ENCODE results near the gene TEX261.
"Not testable (repeated sequence)": the region's sequence is repeated elsewhere in the genome, so short reads cannot be mapped to it uniquely, and the experiment has no call there.

TEX261 gene

GRCh38 chr2:70999931-71000330 lies 5.3 kb upstream of the TEX261 start:
- not testable (repeated sequence) for DNase-seq

- no peak for DNase-seq
Measured at GRCh38 chr2:70999362-70999761, 4.7 kb upstream of the TEX261 start.

DNA sequence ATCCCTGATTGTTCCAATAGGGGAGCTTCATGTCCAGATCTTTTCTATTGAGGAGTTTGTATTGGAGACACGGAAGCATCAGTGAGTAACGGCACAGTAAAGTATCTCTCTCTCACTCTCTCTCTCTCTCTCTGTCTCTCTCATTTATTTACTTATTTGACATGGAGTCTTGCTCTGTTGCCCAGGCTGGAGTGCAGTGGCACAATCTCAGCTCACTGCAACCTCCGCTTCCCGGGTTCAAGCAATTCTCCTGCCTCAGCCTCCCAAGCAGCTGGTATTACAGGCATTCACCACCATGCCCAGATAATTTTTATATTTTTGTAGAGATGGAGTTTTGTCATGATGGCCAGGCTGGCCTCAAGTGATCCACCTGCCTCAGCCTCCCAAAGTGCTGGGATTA lies 4.2 kb upstream of the TEX261 start:
- DNase-seq, result not testable (repeated sequence)

DNA sequence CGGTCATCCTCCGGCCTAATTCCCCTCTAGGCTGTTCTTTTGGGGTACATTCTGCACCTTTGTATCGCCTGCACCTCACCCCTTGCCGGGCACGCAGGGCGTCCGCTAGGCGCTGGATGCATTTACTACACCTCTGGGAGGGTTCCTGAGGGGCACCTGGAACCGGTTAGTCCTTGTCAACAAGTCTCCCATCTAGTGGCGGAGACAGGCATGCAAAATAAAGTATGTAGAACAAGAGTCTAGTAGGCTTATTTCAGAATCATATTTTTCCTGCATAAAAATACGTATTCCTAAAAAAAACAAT lies 705 bp upstream of the TEX261 start:
- peak; percentile 53 for DNase-seq

GRCh38 chr2:70994009-70994698 lies 519 bp downstream of the TEX261 start:
- DNase-seq, result peak; percentile 67

DNA sequence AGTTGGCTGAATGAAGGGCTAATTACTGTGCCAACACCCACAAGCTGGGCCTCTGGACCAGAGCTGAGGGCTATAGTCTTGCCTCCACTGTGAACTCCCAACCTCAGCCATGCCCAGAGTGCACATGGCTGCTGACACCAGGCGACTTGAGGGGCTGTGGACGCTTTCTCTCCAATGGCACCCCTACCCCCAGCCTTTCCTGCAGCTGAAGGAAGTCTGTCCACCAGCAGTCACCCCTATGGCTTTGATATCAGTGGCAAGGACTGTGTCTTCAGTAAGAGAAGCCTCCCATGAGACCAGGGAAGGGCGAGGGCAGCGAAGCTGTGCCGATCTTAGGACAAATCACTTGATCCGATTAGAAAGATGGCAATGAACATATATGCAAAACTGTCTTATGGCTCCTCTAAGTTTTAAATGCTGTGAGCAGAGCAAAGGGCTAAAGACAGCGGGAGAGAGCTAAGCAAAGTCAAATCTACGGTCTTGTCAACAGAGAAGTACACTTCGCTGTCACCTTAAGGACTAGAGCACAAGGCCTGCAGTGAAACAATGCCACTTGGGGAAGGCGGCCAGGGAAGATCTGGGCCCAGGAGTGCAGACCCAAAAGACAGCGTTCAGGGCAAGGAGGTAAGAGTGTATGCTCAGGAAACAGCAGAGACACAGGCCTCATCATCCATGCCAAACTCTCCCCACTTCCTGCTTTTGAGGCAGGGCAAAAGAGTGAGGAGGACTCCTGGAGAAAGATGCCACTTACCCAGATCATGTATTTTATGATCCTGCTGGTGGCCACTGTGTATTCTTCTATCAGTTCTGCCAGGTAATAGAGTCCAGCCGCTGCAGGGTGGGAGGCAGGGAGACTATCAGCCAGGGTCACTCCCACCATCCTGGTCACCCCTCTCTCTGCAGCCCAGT lies 1.5 kb downstream of the TEX261 start:
- DNase-seq, result no peak

GRCh38 chr2:70991742-70992141 lies 2.9 kb downstream of the TEX261 start:
- DNase-seq, result no peak

DNA sequence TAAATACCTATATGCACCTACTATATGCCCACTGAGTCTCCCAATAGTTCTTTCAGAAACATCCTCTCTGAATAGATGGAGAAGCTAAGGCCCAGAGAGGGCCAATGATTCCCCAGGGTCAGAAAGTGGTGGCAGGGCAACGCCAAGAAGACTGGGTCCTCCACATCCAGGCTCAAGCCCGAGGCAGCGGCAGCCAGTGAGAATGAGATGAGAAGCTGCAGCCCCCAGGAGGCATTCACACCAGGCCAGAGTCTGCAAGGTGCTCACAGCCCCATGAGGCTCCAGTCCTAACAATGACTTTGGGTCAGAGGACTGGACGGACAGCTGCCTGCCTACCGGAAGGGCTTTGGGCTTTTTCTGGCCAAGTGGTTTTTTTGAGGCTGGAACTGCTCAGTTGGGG lies 3.5 kb downstream of the TEX261 start:
- no peak for DNase-seq

DNA sequence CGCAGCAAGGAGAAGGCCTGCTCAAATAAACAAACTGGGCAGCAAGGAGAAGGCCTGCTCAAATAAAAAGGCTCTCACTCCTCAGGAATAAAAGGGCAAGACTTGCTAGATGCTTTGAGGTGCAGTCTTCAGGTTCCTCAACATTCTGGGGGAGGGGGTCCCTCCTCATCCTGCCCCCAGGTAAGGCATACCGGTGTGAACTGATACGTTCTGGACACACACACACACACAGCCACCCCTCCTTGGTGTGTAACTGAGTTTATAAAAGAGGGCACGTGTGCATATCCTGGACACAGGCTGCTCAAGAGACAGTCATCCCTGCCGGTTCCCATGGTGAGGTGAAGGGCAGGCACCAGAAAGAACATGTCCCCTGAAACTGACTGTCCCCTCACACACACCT lies 4.5 kb downstream of the TEX261 start:
- DNase-seq, result no peak

GRCh38 chr2:70988726-70989648 lies 5.7 kb downstream of the TEX261 start:
- no peak for DNase-seq

DNA sequence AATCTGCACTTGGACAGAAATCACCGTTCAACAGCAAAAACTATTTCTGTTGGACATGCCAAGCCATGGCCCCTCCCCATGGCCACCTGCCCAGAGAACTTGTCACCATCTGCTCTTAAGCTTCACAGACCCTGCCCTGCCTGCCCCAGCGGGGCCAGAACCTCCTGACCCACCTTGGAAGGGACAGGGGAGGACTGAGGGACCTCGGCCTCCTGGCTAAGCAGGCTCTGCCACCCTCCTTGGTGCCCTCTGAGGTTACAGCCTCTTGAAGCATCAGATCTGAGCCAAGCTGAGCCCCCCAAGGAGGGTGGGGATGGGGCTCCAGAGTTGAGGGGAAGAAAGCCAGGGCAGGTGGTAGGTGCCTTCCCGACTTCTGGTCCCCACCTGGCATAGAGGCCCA lies 6.5 kb downstream of the TEX261 start:
- DNase-seq, result no peak

- no peak for DNase-seq
Measured at GRCh38 chr2:70987386-70987785, 7.3 kb downstream of the TEX261 start.

DNA sequence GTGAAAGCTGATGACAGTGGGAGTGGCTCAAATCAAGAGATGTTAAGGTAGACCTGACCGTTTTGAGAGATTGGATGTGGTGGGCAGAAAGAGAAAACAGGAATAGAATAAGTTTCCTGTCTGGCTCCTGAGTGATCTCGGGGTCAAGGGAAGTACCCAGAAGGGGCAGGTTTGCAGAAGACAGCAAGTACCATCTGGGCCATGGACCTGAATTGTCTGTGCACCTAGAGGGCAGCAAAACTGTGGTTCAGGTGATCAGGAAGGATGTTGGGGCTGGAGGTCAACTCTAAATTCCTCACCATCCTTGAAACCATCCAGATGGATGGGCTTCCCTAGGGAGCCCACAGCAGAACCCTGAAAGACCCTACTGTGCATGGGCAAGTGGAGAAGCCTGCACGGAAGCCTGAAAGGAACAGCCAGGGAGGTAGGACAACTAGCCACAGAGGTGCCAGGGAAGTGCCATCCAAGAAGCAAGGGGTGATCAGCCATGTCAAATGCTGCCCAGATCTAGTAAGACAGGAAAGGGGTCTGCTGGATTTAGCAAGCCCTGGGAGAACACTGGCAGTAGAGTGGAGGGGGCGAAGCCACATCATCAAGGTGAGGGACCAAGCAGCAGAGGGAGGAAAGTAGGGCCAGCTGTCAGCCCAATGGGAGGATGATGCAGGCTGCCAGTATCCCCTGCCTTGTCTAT lies 8.0 kb downstream of the TEX261 start:
- DNase-seq, result no peak

DNA sequence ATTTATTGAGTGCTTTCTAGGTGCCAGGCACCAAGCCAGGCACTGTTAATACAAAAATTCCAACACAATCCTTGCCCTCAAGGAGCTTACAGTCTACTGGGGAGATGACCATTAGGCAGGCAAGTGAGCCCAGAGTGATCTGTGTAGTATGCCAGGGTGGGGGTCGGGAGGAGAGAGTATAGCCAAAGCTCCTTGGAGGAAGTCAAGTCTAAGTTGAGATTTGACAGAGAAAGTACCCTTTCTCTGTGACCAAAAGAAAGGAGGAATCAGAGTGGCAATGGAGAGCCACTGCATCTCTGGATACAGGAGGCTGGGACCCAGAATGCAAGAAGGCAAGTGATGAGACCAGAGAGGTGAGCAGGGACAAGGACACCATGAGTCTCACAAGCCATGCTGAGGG lies 8.7 kb downstream of the TEX261 start:
- DNase-seq, result no peak

DNA sequence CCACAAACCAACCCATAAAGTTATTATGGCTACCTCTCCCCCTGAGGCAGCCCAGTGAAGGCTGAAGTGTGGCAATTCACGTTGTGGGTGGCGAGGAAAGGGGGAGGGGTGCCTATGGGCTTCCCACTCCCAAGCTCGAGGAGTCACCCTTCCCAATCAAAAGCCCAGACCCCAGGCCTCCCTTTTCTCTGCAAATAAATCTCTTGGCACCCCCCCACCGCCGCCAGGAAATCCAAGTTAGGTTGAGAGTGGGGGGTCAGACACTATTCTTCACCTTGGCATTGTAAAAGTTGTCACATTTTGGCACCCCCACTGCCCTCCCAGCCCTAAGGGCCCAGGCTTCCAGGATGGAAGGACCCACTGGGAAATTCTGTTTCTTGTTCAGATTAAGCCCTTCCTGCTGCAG lies 9.4 kb downstream of the TEX261 start:
- DNase-seq, result no peak

DNA sequence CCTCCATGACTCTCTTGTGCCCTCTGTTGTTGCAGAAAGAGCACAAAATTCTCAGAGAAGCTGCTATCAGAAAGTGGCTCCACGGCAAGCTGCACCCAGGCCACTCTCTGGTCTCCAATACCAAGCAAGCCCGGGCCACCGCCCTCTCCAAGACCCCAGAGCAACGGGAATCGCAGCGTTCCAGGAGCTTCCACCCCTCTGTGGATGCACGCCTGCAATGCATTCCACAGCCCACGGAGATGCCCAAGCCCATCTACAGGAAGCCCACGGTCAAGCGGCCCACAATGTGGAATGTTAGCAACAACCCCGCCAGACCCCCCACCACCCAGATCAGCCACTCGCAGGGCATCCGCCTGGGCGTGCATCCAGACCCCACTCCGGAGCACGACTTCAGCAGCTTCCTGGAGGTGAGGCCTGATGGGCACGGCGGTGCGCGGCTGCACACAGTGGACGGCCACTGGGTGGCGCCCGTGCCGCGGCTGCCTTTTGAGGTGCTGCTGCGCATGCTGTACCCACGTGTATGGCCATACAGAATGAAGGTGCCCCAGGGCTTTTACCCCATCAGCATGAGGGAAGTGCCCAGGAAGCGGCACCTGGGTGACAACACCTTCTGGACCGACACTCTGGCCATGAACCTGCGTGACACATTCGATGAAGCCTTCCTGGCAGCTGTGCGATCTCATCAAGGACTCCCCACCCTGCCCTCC lies 9.9 kb downstream of the TEX261 start:
- peak; percentile 81 for DNase-seq

DNA sequence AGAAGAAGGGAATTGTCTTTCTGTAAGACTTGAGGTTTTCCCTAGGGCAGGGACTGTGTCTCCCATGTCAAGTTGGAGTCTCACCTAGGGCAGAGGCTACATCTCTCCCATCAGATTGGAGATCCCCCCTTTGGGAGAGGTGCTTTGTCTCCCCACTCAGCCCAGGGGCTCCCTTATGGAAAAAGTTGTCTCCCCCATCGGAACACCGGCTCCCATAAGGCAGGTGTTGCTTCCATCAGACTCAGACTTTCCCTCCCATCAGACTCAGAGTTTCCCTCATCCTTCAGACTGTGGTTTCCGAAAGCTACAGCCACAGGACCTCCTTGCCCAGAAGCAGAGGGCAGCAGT lies 10.5 kb downstream of the TEX261 start:
- DNase-seq, result no peak

DNA sequence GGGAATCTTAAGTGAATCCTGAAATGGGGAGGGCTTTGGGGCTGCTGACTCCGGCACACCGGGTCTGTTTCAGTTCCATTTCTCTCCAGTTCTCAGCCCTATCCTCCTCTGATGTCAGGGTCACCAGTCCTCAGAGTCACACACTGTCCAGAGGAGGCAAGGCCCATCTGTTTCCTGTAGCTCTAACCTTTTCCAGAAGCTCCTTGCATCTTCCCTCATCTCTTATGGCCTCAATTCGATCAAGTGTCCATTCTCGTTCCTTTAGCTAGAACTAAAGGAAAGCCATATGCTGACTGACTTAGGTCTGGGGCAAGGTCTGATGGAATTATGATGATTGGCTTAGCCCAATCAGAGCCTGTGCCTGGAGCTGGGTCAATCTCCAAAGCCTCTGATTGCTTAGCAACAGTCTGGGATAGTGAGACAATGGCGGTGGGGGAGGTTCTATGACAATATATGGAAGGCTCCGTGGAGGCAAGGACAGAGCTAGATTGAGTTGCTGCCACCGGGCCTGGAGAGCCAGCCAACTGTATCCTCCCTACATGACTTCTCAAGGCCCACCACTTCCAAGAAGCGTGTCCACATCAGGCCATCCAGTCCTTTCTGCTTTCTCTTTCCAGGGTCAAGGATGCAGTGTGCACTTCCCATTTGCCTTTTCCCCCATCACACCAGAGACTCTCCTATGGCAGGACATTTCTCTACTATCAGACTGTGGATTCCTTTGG lies 11.0 kb downstream of the TEX261 start:
- DNase-seq, result no peak

DNA sequence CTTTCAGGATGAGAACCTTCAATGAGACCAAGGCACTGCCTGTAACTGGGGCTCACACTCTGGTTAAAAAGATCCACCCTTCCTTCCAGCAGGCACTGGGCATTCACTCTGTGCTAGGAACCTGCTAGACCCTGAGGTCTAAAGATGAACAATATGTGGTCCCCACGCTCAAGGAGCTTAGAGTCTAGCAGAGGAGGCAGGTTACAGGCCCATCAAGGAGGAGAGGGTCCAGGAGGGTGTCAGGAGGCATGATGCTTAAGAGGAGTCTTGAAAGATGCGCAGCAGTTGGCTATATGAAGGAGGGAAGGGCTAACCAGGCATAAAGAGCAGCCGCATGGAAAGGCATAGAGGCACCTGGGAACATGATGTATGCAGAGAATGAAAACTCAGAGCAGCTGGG lies 11.7 kb downstream of the TEX261 start:
- no peak for DNase-seq

DNA sequence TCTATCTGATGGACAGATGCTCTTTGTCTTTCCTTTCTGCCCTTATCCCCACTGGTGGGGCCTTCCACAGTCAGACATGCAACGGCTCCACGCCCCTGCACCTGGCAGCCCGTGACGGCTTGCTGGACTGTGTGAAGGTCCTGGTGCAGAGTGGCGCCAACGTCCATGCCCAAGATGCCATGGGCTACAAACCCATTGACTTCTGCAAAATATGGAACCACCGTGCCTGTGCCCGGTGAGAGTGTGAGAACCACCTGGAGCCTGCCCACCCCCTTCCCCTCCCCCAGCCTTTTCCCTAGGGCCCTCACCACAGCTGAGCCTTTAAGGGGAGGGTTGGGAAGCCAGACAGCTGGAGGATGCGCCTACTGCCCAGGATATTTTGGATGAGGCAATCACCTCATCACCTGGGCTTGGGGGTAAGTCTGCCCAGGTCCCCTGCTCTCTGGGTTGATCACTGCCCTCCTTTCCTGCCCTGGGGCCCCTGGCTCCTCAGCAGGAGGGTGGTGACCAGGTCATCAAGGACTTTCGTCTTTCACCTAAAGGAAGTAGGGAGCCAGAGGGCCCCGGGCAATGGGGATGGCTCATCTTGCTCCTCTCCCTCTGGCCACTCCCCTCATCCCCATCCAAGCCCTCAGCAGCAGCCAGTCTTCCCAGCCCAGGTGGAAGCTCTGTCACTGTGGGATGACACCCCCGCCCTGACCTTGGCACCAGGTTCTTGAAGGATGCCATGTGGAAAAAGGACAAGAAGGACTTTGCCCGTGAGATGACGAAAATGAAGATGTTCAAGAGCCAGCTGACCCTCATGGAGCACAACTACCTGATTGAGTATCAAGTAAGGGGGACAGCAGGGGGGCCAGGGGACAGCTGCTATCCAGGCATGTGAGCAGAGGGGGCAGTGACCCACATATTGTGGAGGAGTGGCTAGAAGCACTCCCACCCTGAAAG lies 12.5 kb downstream of the TEX261 start:
- DNase-seq, result no peak
